Measurements from ENCODE around the gene SMC6.

- TF ChIP-seq EP300 (IDR thresholded peaks at IDR 0.05): no peak
- TF ChIP-seq, protein P1, sequence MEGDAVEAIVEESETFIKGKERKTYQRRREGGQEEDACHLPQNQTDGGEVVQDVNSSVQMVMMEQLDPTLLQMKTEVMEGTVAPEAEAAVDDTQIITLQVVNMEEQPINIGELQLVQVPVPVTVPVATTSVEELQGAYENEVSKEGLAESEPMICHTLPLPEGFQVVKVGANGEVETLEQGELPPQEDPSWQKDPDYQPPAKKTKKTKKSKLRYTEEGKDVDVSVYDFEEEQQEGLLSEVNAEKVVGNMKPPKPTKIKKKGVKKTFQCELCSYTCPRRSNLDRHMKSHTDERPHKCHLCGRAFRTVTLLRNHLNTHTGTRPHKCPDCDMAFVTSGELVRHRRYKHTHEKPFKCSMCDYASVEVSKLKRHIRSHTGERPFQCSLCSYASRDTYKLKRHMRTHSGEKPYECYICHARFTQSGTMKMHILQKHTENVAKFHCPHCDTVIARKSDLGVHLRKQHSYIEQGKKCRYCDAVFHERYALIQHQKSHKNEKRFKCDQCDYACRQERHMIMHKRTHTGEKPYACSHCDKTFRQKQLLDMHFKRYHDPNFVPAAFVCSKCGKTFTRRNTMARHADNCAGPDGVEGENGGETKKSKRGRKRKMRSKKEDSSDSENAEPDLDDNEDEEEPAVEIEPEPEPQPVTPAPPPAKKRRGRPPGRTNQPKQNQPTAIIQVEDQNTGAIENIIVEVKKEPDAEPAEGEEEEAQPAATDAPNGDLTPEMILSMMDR (IDR thresholded peaks at IDR 0.05): no peak
- no peak for TF ChIP-seq POLR2A (IDR thresholded peaks at IDR 0.05)
These were observed 90.9 kb downstream of the SMC6 start for GRCh38 chr2:17662723-17663122.
